WTC11 (cell line): ENCODE measurements around the gene MANBA. TPM values are rescaled to one million over a fixed set of nuclear protein-coding genes. Genes with fewer than 3 reads are reported as not detected.

Source experiments
- ATAC-seq: fragments of 200-7000 bp; cut with Tn5 transposase; 2 replicates; pipeline ENCODE4 v1.10.0; 2021; ENCODE audit warnings: mild to moderate bottlenecking, moderate library complexity
- CTCF ChIA-PET: fragments of 300-600 bp; sonication (Branson Sonifier 250); formaldehyde crosslinking; loops from one replicate; lab custom pipeline; 2021; ENCODE audit warnings: antibody characterized with exemption; lab: Charles Lee
- POLR2A ChIA-PET: fragments of 350-600 bp; sonication (Branson Sonifier 250); formaldehyde crosslinking; loops from one replicate; lab custom pipeline; 2021; ENCODE audit warnings: antibody characterized with exemption; lab: Charles Lee
- DNase-seq: peaks from one replicate; pipeline ENCODE4 v3.0.0; 2021; ENCODE audit warnings: low spot score
- H3K27ac Mint-ChIP-seq: 2 replicates; pipeline ENCODE4 v1.8.0; 2021; ENCODE audit warnings: mixed read lengths
- H3K27me3 Mint-ChIP-seq: 2 replicates; pipeline ENCODE4 v1.8.0; 2021; ENCODE audit warnings: low read depth, mild to moderate bottlenecking, moderate library complexity, mixed read lengths
- H3K36me3 Mint-ChIP-seq: 2 replicates; pipeline ENCODE4 v1.8.0; 2021; ENCODE audit warnings: mixed read lengths
- H3K4me1 Mint-ChIP-seq: 2 replicates; pipeline ENCODE4 v1.8.0; 2022; ENCODE audit warnings: mixed read lengths
- H3K4me3 Mint-ChIP-seq: 2 replicates; pipeline ENCODE4 v1.8.0; 2021; ENCODE audit warnings: mild to moderate bottlenecking, moderate library complexity, mixed read lengths
- H3K9me3 Mint-ChIP-seq: 2 replicates; pipeline ENCODE4 v1.8.0; 2021; ENCODE audit warnings: mixed read lengths
- EMX1 ChIP-seq: fragments of 250-450 bp; sonication (Bioruptor Pico); IDR thresholded peaks from 2 replicates; pipeline ENCODE4 v1.8.0; 2021; ENCODE audit warnings: mild to moderate bottlenecking
- FOXK1 ChIP-seq: sonication (generic); formaldehyde crosslinking; IDR thresholded peaks from 2 replicates; pipeline ENCODE4 v1.8.0; 2022; ENCODE audit warnings: mild to moderate bottlenecking, moderate library complexity, missing genetic modification reagents
- GTF2I ChIP-seq: fragments of 250-450 bp; sonication (Bioruptor Pico); conservative IDR thresholded peaks from 2 replicates; pipeline ENCODE4 v1.4.0; 2021; ENCODE audit warnings: mild to moderate bottlenecking
- JUN ChIP-seq: sonication (generic); formaldehyde crosslinking; IDR thresholded peaks from 2 replicates; pipeline ENCODE4 v1.8.0; 2023; ENCODE audit warnings: mild to moderate bottlenecking, missing genetic modification reagents
- MXD4 ChIP-seq: fragments of 250-450 bp; sonication (Bioruptor Pico); IDR thresholded peaks from 2 replicates; pipeline ENCODE4 v1.8.0; 2021; ENCODE audit warnings: mild to moderate bottlenecking, moderate library complexity, borderline replicate concordance
- NFATC4 ChIP-seq: fragments of 250-450 bp; sonication (Bioruptor Pico); IDR thresholded peaks from 2 replicates; pipeline ENCODE4 v1.9.0; 2021; ENCODE audit warnings: mild to moderate bottlenecking
- OVOL2 ChIP-seq: fragments of 250-450 bp; sonication (Bioruptor Pico); IDR thresholded peaks from 2 replicates; pipeline ENCODE4 v1.9.0; 2021; ENCODE audit warnings: mild to moderate bottlenecking, borderline replicate concordance
- RORB ChIP-seq: fragments of 250-450 bp; sonication (Bioruptor Pico); IDR thresholded peaks from 2 replicates; pipeline ENCODE4 v1.9.0; 2021; ENCODE audit warnings: mild to moderate bottlenecking
- ZNF232 ChIP-seq: sonication (generic); formaldehyde crosslinking; IDR thresholded peaks from 2 replicates; pipeline ENCODE4 v1.8.0; 2022; ENCODE audit warnings: mild to moderate bottlenecking, missing genetic modification reagents
- ZNF263 ChIP-seq: sonication (generic); formaldehyde crosslinking; IDR thresholded peaks from 2 replicates; pipeline ENCODE4 v1.8.1; 2022; ENCODE audit warnings: low read depth, mild to moderate bottlenecking, moderate library complexity, missing genetic modification reagents
- total RNA-seq: library from RNA; stranded (reverse); gene quantifications from 3 replicates; pipeline ENCODE4 v1.2.3, GENCODE V29; 2021
- TF ChIP-seq, protein P1 (sequence below): sonication (generic); formaldehyde crosslinking; conservative IDR thresholded peaks from 2 replicates; pipeline ENCODE4 v1.8.1; 2022; ENCODE audit warnings: mild to moderate bottlenecking, missing genetic modification reagents
- TF ChIP-seq, protein P2 (sequence below): sonication (generic); formaldehyde crosslinking; IDR thresholded peaks from 2 replicates; pipeline ENCODE4 v1.8.1; 2022; ENCODE audit warnings: missing genetic modification reagents, borderline replicate concordance
- TF ChIP-seq, protein P3 (sequence below): sonication (generic); formaldehyde crosslinking; IDR thresholded peaks from 2 replicates; pipeline ENCODE4 v1.8.1; 2023; ENCODE audit warnings: mild to moderate bottlenecking, moderate library complexity, missing genetic modification reagents
- TF ChIP-seq, protein P4 (sequence below): sonication (generic); formaldehyde crosslinking; IDR thresholded peaks from 2 replicates; pipeline ENCODE4 v1.8.1; 2022; ENCODE audit warnings: mild to moderate bottlenecking, missing genetic modification reagents, moderate library complexity, borderline replicate concordance
- TF ChIP-seq, protein P5 (sequence below): fragments of 250-450 bp; sonication (Bioruptor Pico); IDR thresholded peaks from 2 replicates; pipeline ENCODE4 v2.1.2; 2022; ENCODE audit warnings: mild to moderate bottlenecking, moderate library complexity
- TF ChIP-seq, protein P6 (sequence below): sonication (generic); formaldehyde crosslinking; IDR thresholded peaks from 2 replicates; pipeline ENCODE4 v1.8.0; 2023; ENCODE audit warnings: missing genetic modification reagents, mild to moderate bottlenecking, borderline replicate concordance
- TF ChIP-seq, protein P7 (sequence below): sonication (generic); formaldehyde crosslinking; IDR thresholded peaks from 2 replicates; pipeline ENCODE4 v1.8.0; 2022; ENCODE audit warnings: mild to moderate bottlenecking, missing genetic modification reagents

Gene MANBA
- total RNA-seq, 1 experiment from 2014 or later, result 35.1 TPM

DNA sequence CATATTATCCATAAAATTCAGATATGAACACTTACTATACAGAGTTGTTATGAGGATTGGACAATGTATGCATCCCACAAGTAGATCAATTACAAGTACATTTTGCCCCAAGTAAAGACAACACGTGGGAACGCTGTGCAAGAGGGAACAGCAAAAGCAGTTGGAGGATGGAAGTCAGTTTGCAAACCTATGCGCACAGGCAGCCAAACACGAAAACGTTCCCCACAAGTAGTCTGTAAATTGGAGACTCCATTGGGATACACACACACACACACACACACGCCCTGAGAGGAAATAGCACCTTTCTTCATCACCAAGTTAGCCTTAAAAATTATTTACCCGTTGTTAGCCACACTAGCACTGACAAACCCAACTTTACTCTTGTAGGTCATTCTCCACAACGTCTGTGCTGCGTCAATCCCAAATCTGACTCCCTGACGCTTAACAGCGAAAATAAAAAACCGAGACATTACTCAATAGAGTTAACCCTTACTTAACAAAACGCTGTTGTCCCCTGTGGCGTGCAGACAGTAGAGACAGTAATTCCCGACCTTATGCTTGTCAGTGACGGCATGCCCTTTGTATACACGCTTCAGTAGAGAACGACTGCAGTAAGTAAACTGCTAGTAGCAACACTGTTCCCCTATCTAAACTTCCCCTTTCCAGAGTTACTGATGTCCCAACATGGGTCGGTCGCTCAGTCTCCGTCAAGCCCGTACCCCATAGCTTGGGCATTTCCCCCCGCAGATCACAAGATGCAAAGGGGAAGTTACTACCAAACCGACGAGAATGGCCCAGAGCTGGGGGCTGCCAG, 730 bp downstream of the MANBA start:
- peaks cover 6% of the 10 kb centered on the region for H3K36me3 Mint-ChIP-seq
- H3K4me1 Mint-ChIP-seq, result peaks cover 33% of the 10 kb centered on the region
- H3K4me3 Mint-ChIP-seq, result peak overlapping the region; percentile 97
- H3K9me3 Mint-ChIP-seq, result peaks cover 6% of the 10 kb centered on the region
- no peak for DNase-seq
- no peak for TF ChIP-seq ZNF232 (CRISPR knock-in tag)
- no peak for TF ChIP-seq MXD4 (CRISPR knock-in tag)
- TF ChIP-seq, protein P1, sequence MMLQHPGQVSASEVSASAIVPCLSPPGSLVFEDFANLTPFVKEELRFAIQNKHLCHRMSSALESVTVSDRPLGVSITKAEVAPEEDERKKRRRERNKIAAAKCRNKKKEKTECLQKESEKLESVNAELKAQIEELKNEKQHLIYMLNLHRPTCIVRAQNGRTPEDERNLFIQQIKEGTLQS (CRISPR knock-in tag), result no peak
- TF ChIP-seq JUN (CRISPR knock-in tag), result no peak
- no peak for TF ChIP-seq NFATC4 (CRISPR knock-in tag)
- 0 out of 2 replicates have a peak, but pooled peaks have one; percentile 82 for TF ChIP-seq FOXK1
- TF ChIP-seq, protein P2, sequence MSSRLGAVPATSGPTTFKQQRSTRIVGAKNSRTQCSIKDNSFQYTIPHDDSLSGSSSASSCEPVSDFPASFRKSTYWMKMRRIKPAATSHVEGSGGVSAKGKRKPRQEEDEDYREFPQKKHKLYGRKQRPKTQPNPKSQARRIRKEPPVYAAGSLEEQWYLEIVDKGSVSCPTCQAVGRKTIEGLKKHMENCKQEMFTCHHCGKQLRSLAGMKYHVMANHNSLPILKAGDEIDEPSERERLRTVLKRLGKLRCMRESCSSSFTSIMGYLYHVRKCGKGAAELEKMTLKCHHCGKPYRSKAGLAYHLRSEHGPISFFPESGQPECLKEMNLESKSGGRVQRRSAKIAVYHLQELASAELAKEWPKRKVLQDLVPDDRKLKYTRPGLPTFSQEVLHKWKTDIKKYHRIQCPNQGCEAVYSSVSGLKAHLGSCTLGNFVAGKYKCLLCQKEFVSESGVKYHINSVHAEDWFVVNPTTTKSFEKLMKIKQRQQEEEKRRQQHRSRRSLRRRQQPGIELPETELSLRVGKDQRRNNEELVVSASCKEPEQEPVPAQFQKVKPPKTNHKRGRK (CRISPR knock-in tag), result no peak
- peak overlapping the region; percentile 85 for H3K27ac Mint-ChIP-seq
- ChIA-PET POLR2A (interaction anchor here (0.9 to 2.4 kb wide), 10 partner anchors 9 to 109 kb away, joined by 3 to 44 read pairs (median 6); partner anchors contain the start of genes CISD2 and UBE2D3), CTCF (interaction anchor here (1.0 to 1.7 kb wide), 4 partner anchors 21 to 340 kb away, joined by 3 to 13 read pairs (median 3); no protein-coding TSS in a partner anchor)
- peak; percentile 15 for ATAC-seq
- no peaks in the 10 kb centered on the region; the same call in 1 of the 2 replicates for H3K27me3 Mint-ChIP-seq

DNA sequence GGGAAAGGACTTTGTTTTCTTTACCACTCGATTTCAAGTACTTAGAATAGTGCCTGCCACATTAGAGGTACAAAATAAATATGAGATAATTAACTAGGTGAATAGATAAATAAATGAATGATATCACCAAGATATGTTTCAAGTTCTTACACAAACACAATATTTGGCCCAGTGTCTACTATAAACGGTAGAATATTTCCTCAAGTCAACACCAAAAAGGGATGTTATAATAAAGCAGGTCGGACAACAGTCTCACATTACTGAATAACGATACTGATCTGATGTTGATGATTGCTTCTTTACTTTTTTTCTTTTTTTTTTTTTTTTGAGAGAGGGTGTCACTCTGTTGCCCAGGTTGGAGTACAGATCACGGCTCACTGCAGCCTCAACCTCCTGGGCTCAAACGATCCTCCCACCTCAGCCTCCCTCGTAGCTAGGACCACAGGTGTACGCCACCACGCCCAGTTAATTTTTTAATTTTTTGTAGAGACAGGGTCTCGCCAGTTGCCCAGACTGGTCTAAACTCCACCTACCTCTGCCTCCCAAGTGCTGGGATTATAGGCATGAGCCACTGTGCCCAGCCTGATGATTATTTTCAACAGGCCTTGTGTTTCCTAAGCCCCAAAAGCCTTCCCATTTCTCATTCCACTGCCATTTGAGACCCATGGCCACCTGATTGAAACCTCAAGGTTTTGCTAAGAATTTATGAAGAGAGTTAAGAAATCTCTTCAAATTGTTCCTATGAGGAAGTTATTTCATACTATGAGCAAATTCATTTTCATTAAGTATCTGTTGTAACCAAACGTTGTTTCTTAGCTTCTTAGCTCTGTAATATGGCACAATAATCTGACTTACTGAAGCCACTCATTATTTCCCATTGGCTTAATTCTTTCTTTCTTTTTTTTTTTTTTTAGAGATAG, 2.3 kb downstream of the MANBA start:
- DNase-seq, result no peak
- Mint-ChIP-seq H3K9me3 (no peaks in the 10 kb centered on the region), H3K27ac (no peak overlapping the region), H3K4me3 (no peak overlapping the region), H3K4me1 (peaks cover 33% of the 10 kb centered on the region), H3K36me3 (peaks cover 7% of the 10 kb centered on the region), H3K27me3 (no peaks in the 10 kb centered on the region; the same call in 1 of the 2 replicates)
- ATAC-seq, result no peak
- ChIA-PET POLR2A (interaction anchor here (1.2 kb wide), 1 partner anchor 69 kb away, joined by 3 read pairs; the partner anchor contains the start of gene UBE2D3), CTCF (no interaction called here)
- TF ChIP-seq, protein P3, sequence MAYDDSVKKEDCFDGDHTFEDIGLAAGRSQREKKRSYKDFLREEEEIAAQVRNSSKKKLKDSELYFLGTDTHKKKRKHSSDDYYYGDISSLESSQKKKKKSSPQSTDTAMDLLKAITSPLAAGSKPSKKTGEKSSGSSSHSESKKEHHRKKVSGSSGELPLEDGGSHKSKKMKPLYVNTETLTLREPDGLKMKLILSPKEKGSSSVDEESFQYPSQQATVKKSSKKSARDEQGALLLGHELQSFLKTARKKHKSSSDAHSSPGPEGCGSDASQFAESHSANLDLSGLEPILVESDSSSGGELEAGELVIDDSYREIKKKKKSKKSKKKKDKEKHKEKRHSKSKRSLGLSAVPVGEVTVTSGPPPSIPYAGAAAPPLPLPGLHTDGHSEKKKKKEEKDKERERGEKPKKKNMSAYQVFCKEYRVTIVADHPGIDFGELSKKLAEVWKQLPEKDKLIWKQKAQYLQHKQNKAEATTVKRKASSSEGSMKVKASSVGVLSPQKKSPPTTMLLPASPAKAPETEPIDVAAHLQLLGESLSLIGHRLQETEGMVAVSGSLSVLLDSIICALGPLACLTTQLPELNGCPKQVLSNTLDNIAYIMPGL (CRISPR knock-in tag), result no peak
- TF ChIP-seq, protein P4, sequence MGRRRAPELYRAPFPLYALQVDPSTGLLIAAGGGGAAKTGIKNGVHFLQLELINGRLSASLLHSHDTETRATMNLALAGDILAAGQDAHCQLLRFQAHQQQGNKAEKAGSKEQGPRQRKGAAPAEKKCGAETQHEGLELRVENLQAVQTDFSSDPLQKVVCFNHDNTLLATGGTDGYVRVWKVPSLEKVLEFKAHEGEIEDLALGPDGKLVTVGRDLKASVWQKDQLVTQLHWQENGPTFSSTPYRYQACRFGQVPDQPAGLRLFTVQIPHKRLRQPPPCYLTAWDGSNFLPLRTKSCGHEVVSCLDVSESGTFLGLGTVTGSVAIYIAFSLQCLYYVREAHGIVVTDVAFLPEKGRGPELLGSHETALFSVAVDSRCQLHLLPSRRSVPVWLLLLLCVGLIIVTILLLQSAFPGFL, result no peak
- TF ChIP-seq OVOL2, result no peak
- TF ChIP-seq, protein P5, sequence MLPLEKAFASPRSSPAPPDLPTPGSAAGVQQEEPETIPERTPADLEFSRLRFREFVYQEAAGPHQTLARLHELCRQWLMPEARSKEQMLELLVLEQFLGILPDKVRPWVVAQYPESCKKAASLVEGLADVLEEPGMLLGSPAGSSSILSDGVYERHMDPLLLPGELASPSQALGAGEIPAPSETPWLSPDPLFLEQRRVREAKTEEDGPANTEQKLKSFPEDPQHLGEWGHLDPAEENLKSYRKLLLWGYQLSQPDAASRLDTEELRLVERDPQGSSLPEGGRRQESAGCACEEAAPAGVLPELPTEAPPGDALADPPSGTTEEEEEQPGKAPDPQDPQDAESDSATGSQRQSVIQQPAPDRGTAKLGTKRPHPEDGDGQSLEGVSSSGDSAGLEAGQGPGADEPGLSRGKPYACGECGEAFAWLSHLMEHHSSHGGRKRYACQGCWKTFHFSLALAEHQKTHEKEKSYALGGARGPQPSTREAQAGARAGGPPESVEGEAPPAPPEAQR (CRISPR knock-in tag), result no peak
- TF ChIP-seq, protein P6, sequence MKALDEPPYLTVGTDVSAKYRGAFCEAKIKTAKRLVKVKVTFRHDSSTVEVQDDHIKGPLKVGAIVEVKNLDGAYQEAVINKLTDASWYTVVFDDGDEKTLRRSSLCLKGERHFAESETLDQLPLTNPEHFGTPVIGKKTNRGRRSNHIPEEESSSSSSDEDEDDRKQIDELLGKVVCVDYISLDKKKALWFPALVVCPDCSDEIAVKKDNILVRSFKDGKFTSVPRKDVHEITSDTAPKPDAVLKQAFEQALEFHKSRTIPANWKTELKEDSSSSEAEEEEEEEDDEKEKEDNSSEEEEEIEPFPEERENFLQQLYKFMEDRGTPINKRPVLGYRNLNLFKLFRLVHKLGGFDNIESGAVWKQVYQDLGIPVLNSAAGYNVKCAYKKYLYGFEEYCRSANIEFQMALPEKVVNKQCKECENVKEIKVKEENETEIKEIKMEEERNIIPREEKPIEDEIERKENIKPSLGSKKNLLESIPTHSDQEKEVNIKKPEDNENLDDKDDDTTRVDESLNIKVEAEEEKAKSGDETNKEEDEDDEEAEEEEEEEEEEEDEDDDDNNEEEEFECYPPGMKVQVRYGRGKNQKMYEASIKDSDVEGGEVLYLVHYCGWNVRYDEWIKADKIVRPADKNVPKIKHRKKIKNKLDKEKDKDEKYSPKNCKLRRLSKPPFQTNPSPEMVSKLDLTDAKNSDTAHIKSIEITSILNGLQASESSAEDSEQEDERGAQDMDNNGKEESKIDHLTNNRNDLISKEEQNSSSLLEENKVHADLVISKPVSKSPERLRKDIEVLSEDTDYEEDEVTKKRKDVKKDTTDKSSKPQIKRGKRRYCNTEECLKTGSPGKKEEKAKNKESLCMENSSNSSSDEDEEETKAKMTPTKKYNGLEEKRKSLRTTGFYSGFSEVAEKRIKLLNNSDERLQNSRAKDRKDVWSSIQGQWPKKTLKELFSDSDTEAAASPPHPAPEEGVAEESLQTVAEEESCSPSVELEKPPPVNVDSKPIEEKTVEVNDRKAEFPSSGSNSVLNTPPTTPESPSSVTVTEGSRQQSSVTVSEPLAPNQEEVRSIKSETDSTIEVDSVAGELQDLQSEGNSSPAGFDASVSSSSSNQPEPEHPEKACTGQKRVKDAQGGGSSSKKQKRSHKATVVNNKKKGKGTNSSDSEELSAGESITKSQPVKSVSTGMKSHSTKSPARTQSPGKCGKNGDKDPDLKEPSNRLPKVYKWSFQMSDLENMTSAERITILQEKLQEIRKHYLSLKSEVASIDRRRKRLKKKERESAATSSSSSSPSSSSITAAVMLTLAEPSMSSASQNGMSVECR (CRISPR knock-in tag), result no peak
- TF ChIP-seq, protein P7, sequence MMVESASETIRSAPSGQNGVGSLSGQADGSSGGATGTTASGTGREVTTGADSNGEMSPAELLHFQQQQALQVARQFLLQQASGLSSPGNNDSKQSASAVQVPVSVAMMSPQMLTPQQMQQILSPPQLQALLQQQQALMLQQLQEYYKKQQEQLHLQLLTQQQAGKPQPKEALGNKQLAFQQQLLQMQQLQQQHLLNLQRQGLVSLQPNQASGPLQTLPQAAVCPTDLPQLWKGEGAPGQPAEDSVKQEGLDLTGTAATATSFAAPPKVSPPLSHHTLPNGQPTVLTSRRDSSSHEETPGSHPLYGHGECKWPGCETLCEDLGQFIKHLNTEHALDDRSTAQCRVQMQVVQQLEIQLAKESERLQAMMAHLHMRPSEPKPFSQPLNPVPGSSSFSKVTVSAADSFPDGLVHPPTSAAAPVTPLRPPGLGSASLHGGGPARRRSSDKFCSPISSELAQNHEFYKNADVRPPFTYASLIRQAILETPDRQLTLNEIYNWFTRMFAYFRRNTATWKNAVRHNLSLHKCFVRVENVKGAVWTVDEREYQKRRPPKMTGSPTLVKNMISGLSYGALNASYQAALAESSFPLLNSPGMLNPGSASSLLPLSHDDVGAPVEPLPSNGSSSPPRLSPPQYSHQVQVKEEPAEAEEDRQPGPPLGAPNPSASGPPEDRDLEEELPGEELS, result no peak
- no peak for TF ChIP-seq ZNF263 (CRISPR knock-in tag)
- no peak for TF ChIP-seq GTF2I (CRISPR knock-in tag)
- TF ChIP-seq RORB (CRISPR knock-in tag), result no peak
- TF ChIP-seq EMX1, result no peak
